GM10847 (cell line): Measurements from ENCODE around the gene UQCRC1.

ENCODE experiments used
- POLR2A ChIP-seq: IDR thresholded peaks from 2 replicates; pipeline ENCODE4 v1.6.1; 2011; ENCODE audit not compliant: insufficient read length; ENCODE audit errors: extremely low read depth

The UQCRC1 gene

GRCh38 chr3:48609088-48610005 is at the start of gene UQCRC1:
Gene UQCRC1 (minus strand): TSS chr3:48609646. CDS start chr3:48609620, 26 bp downstream.
- peak; percentile 94 for TF ChIP-seq POLR2A

- no peak for TF ChIP-seq POLR2A
Observed at GRCh38 chr3:48656841-48657281, 47.4 kb upstream of the UQCRC1 start.

- peak; percentile 7 for TF ChIP-seq POLR2A
Observed at GRCh38 chr3:48656061-48656840, 46.8 kb upstream of the UQCRC1 start.

DNA sequence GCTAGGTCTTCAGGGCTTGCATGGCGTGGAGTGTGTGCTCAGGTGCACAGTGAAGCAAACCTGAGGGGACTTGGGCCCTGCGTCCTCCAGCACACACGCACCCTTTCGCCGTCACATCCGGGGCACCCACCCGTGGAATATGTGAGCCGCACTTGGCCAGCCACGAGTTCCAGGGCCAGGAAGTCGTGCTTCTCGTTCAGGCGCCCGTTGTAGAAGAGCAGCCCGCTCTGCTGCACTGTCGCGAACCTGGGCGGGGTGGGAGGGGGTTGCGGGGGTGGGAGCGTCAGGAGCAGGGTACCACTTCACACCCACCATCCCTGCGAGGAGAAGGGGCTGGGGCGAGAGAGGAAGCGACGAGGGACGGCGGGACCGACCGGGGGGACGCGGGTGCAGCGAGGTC is 46.2 kb upstream of the UQCRC1 start:
- no peak for TF ChIP-seq POLR2A

GRCh38 chr3:48655063-48655462 is 45.6 kb upstream of the UQCRC1 start:
- no peak for TF ChIP-seq POLR2A

GRCh38 chr3:48652923-48653715 is 43.7 kb upstream of the UQCRC1 start:
- TF ChIP-seq POLR2A, result no peak

GRCh38 chr3:48651771-48652170 is 42.3 kb upstream of the UQCRC1 start:
- no peak for TF ChIP-seq POLR2A

DNA sequence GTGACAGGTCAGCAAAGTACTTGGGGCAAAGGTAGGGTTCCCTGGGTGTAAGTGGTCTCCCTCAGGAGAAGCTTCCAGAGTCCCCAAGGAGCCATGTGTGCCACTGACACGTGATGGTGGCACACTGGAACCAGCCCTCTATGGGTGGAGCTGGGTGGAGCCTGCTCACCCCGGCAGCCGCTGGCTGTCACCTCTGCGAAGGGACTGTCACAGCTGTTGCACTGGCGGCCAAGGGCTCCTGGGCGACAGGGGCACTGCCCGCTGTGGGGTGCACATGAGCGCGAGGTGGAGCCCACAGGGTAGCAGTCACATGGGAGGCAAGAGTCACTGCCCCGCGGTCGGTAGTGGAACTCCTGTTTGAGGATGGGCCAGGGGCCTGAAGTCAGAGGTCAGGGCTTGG is 41.3 kb upstream of the UQCRC1 start:
- no peak for TF ChIP-seq POLR2A

- no peak for TF ChIP-seq POLR2A
Observed at GRCh38 chr3:48648188-48648850, 38.9 kb upstream of the UQCRC1 start.

GRCh38 chr3:48647714-48648113 is 38.3 kb upstream of the UQCRC1 start:
- TF ChIP-seq POLR2A, result no peak

GRCh38 chr3:48644898-48645760 is 35.7 kb upstream of the UQCRC1 start:
- no peak for TF ChIP-seq POLR2A

DNA sequence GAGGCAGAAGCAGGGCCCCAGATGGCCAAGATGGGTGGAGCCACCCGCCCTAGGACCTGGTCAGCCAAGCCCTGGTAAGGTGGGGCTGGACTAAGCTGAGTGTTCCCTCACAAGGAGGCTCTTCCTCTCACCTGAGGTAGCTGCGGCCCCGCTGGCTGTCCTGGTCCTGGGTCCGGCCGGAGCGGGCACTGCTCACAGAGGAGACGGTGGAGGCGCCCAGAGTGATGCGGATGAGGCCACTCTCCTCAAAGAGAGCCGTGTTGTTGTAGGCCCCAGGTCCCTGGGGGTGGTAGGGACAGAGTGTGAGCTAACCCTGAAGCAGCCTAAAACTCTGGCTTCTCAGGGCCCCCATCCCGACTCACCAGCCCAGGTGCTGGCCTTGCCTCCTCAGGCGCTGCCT is 33.2 kb upstream of the UQCRC1 start:
- no peak for TF ChIP-seq POLR2A

GRCh38 chr3:48641396-48641795 is 31.9 kb upstream of the UQCRC1 start:
- TF ChIP-seq POLR2A, result no peak

DNA sequence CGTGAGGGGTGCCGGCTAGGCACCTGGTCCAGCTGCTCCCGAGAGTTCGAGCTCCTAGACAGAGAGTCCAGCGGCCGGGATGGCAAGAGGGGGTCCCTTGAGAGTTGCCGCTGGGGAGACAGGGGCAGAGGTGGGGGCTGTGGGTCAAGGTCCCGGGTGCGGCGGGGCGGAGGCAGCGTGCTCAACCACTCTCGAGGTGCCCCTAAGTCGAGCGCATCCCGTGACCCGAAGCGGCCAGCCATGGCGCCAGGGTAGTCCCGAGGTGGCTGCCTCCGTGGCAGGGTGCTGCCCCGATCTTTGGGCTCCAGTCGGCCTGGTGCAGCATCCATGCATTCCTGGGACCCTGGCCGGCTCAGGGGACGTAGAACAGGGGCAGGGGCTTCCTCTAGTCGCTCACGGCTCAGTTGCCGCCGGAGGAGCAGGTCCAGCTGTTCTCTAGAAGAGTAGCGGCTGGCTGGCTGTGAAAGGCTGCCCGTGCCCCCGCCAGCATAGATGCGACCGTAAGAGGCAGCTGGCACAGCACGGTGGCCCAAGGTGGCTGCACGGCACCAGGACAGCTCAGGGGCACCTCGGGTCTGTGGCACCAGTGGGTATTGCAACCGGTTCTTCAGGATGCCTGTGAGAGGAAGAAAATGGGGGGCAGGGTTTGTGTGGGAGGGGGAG is 30.6 kb upstream of the UQCRC1 start:
- no peak for TF ChIP-seq POLR2A

- TF ChIP-seq POLR2A, result no peak
Observed at GRCh38 chr3:48637305-48637704, 27.9 kb upstream of the UQCRC1 start.
